K562 (cell line): ENCODE measurements around the gene TP53BP1. TPM values are rescaled to one million over a fixed set of nuclear protein-coding genes. Genes with fewer than 3 reads are reported as not detected.

Source experiments
- EHMT2 ChIP-seq: fragments of 450-650 bp; IDR thresholded peaks from 2 replicates; pipeline ENCODE4 v1.6.1; 2018; ENCODE audit warnings: antibody characterized with exemption
- NONO ChIP-seq, 2 experiments: fragments of 200-400 bp in 1 of 2; fragments of 450-650 bp in 1 of 2; formaldehyde crosslinking in 1 of 2; IDR thresholded peaks; 2 replicates each; pipeline ENCODE4 v1.6.1; 2017; ENCODE audit warnings: low read depth in 2 of 2, mild to moderate bottlenecking in 2 of 2, moderate library complexity in 2 of 2, low read length in 1 of 2
- NR2C2 ChIP-seq, 2 experiments: fragments of 200-800 bp in 1 of 2; sonication (Bioruptor generic) in 1 of 2; sonication (generic) in 1 of 2; formaldehyde crosslinking in 1 of 2; IDR thresholded peaks; 2 replicates each; pipeline versions ENCODE4 v1.6.1 to v1.8.0; 2016 to 2022; ENCODE audit warnings: mild to moderate bottlenecking in 1 of 2, missing compliant biosample characterization in 1 of 2, missing genetic modification characterization in 1 of 2, missing genetic modification reagents in 1 of 2
- POLR2AphosphoS5 ChIP-seq: IDR thresholded peaks from 2 replicates; pipeline ENCODE4 v1.6.1; 2011; ENCODE audit warnings: mild to moderate bottlenecking, low read depth, low read length, moderate library complexity; ENCODE audit not compliant: control insufficient read depth, insufficient read depth
- SUPT5H ChIP-seq: fragments of 450-650 bp; IDR thresholded peaks from 2 replicates; pipeline ENCODE4 v1.6.1; 2016
- ZBTB7A ChIP-seq: IDR thresholded peaks from 2 replicates; pipeline ENCODE4 v1.6.1; 2011; ENCODE audit warnings: low read depth, mild to moderate bottlenecking, low read length, moderate library complexity, borderline replicate concordance; ENCODE audit not compliant: control insufficient read depth
- ZNF212 ChIP-seq: fragments of 450-650 bp; formaldehyde crosslinking; IDR thresholded peaks from 2 replicates; pipeline ENCODE4 v1.4.0; 2020; ENCODE audit warnings: mild to moderate bottlenecking
- ZNF263 ChIP-seq: sonication (generic); formaldehyde crosslinking; IDR thresholded peaks from 2 replicates; pipeline ENCODE4 v1.8.0; 2022; ENCODE audit warnings: mild to moderate bottlenecking, missing genetic modification reagents, borderline replicate concordance
- polyA plus RNA-seq, 8 experiments: library from polyadenylated mRNA; depleted of rRNA in 4 of 8; stranded (reverse) in 5 of 8; unstranded in 3 of 8; fragments of >200 nt; fragmentation: Nextera tagmentation in 2 of 8; fragmentation: Illumina TruSeq in 1 of 8; extraction: Ambion mirVana in 2 of 8; extraction: Trizol in 1 of 8; gene quantifications; 2 replicates each; pipeline versions ENCODE4 v1.2.1 to v1.2.3, GENCODE V29; 2011 to 2014; ENCODE audit warnings: inconsistent platforms in 1 of 8, missing spikeins in 1 of 8
- total RNA-seq, 7 experiments: library from RNA; depleted of rRNA in 6 of 7; stranded (reverse); fragments of >200 nt in 6 of 7; fragmentation: Illumina TruSeq in 2 of 7; extraction: Trizol in 2 of 7; gene quantifications; 2 replicates each; pipeline versions ENCODE4 v1.2.1 to v1.2.3, GENCODE V29; 2011 to 2021; ENCODE audit warnings: low replicate concordance in 1 of 7
- TF ChIP-seq, protein P1 (sequence below): IDR thresholded peaks from 3 replicates; pipeline ENCODE4 v1.6.1; 2011; ENCODE audit warnings: borderline replicate concordance, mild to moderate bottlenecking, moderate library complexity; ENCODE audit not compliant: insufficient read length; ENCODE audit errors: extremely low read depth
- TF ChIP-seq, protein P2 (sequence below): sonication (generic); formaldehyde crosslinking; IDR thresholded peaks from 2 replicates; pipeline ENCODE4 v1.8.0; 2022; ENCODE audit warnings: mild to moderate bottlenecking, missing genetic modification reagents
- TF ChIP-seq, protein P3 (sequence below): fragments of 200-800 bp; sonication (Bioruptor generic); IDR thresholded peaks from 2 replicates; pipeline ENCODE4 v1.6.1; 2017; ENCODE audit warnings: missing genetic modification characterization, missing compliant biosample characterization
- TF ChIP-seq, protein P4 (sequence below): fragments of 250-450 bp; sonication (Bioruptor Pico); IDR thresholded peaks from 2 replicates; pipeline ENCODE4 v1.5.0; 2022; ENCODE audit warnings: mild to moderate bottlenecking

TP53BP1 gene
- total and polyA plus RNA-seq, 9 of the 15 experiments (the other 6 are each of a cell fraction or from before 2014, with no cell fraction given): 5.7 to 63.3 (median 30.9) TPM

DNA sequence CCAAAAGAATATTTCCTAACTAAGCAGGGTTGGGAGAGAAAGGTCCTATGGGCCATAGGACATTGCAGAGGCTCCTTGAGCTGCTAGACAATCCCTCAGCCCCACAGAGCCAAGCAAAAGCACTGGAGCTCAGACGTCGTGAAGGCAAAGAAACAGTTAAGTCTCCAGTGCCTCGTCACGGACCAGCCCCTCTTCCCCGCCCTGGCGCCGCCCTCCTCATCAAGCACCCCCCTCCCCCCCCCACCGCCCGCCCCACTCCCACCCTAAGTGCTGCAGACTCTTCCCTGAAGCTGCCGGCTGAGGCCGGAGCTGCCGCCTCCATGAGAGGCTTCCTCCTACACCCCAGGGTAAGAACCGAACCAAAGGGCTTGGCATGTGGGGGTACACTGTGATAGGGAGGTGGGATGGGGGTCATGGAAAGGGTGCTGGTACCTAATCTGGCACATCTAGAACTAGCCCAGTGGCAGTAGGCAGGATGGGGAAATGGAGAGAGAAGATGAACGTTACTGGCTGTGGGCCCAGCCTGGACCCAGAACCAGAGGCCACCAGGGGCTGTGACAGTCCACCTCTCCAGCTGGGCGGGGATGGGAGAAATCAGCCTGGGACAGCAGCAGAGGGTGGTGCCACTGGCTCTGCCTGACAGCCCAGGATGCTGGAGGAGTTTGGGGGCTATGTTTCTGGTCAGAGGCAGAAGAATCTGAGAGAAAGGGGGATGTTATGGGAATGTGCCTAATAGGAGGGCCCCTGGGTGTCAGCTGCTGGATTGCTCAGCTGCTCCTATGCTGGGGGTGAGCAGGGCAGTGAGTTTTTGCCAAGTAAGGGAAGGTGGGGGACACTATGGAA lies 24.6 kb upstream of the TP53BP1 start, which contains the start of gene MAP1A (continued):
- TF ChIP-seq, protein P1, sequence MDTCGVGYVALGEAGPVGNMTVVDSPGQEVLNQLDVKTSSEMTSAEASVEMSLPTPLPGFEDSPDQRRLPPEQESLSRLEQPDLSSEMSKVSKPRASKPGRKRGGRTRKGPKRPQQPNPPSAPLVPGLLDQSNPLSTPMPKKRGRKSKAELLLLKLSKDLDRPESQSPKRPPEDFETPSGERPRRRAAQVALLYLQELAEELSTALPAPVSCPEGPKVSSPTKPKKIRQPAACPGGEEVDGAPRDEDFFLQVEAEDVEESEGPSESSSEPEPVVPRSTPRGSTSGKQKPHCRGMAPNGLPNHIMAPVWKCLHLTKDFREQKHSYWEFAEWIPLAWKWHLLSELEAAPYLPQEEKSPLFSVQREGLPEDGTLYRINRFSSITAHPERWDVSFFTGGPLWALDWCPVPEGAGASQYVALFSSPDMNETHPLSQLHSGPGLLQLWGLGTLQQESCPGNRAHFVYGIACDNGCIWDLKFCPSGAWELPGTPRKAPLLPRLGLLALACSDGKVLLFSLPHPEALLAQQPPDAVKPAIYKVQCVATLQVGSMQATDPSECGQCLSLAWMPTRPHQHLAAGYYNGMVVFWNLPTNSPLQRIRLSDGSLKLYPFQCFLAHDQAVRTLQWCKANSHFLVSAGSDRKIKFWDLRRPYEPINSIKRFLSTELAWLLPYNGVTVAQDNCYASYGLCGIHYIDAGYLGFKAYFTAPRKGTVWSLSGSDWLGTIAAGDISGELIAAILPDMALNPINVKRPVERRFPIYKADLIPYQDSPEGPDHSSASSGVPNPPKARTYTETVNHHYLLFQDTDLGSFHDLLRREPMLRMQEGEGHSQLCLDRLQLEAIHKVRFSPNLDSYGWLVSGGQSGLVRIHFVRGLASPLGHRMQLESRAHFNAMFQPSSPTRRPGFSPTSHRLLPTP: no peak
- peak; percentile 30; the same call in 1 of the 2 replicates for TF ChIP-seq ZBTB7A
- 0 out of 2 replicates have a peak, but pooled peaks have one; percentile 30 for TF ChIP-seq SUPT5H
- TF ChIP-seq EHMT2: 0 out of 2 replicates have a peak, but pooled peaks have one; percentile 6
- TF ChIP-seq, protein P2, sequence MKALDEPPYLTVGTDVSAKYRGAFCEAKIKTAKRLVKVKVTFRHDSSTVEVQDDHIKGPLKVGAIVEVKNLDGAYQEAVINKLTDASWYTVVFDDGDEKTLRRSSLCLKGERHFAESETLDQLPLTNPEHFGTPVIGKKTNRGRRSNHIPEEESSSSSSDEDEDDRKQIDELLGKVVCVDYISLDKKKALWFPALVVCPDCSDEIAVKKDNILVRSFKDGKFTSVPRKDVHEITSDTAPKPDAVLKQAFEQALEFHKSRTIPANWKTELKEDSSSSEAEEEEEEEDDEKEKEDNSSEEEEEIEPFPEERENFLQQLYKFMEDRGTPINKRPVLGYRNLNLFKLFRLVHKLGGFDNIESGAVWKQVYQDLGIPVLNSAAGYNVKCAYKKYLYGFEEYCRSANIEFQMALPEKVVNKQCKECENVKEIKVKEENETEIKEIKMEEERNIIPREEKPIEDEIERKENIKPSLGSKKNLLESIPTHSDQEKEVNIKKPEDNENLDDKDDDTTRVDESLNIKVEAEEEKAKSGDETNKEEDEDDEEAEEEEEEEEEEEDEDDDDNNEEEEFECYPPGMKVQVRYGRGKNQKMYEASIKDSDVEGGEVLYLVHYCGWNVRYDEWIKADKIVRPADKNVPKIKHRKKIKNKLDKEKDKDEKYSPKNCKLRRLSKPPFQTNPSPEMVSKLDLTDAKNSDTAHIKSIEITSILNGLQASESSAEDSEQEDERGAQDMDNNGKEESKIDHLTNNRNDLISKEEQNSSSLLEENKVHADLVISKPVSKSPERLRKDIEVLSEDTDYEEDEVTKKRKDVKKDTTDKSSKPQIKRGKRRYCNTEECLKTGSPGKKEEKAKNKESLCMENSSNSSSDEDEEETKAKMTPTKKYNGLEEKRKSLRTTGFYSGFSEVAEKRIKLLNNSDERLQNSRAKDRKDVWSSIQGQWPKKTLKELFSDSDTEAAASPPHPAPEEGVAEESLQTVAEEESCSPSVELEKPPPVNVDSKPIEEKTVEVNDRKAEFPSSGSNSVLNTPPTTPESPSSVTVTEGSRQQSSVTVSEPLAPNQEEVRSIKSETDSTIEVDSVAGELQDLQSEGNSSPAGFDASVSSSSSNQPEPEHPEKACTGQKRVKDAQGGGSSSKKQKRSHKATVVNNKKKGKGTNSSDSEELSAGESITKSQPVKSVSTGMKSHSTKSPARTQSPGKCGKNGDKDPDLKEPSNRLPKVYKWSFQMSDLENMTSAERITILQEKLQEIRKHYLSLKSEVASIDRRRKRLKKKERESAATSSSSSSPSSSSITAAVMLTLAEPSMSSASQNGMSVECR (CRISPR knock-in tag): peak; percentile 48; the same call in 1 of the 2 replicates
- no peak for TF ChIP-seq ZNF212 (CRISPR knock-in tag)
- TF ChIP-seq, protein P3, sequence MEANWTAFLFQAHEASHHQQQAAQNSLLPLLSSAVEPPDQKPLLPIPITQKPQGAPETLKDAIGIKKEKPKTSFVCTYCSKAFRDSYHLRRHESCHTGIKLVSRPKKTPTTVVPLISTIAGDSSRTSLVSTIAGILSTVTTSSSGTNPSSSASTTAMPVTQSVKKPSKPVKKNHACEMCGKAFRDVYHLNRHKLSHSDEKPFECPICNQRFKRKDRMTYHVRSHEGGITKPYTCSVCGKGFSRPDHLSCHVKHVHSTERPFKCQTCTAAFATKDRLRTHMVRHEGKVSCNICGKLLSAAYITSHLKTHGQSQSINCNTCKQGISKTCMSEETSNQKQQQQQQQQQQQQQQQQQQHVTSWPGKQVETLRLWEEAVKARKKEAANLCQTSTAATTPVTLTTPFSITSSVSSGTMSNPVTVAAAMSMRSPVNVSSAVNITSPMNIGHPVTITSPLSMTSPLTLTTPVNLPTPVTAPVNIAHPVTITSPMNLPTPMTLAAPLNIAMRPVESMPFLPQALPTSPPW (CRISPR knock-in tag): peak; percentile 82
- peak; percentile 29; the same call in 1 of the 2 replicates for TF ChIP-seq POLR2AphosphoS5
- TF ChIP-seq, protein P4, sequence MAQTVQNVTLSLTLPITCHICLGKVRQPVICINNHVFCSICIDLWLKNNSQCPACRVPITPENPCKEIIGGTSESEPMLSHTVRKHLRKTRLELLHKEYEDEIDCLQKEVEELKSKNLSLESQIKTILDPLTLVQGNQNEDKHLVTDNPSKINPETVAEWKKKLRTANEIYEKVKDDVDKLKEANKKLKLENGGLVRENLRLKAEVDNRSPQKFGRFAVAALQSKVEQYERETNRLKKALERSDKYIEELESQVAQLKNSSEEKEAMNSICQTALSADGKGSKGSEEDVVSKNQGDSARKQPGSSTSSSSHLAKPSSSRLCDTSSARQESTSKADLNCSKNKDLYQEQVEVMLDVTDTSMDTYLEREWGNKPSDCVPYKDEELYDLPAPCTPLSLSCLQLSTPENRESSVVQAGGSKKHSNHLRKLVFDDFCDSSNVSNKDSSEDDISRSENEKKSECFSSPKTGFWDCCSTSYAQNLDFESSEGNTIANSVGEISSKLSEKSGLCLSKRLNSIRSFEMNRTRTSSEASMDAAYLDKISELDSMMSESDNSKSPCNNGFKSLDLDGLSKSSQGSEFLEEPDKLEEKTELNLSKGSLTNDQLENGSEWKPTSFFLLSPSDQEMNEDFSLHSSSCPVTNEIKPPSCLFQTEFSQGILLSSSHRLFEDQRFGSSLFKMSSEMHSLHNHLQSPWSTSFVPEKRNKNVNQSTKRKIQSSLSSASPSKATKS (CRISPR knock-in tag): no peak
- no peak for TF ChIP-seq NR2C2 (CRISPR knock-in tag; IDR thresholded peaks at IDR 0.05)
- 0 out of 2 replicates have a peak, but pooled peaks have one; percentile 5 for TF ChIP-seq NR2C2 (tag; IDR thresholded peaks at IDR 0.05)
- no peak for TF ChIP-seq NONO (IDR thresholded peaks at IDR 0.05; ENCODE audit: low read depth in 2 of 2, low read length in 1 of 2)
- no peak for TF ChIP-seq ZNF263 (CRISPR knock-in tag)
